Peyer's patch (tissue), 4 donors: ENCODE results near the gene ESPL1.

Experiments used
- CTCF ChIP-seq, 6 experiments: fragments of 450-650 bp in 4 of 6; fragments of 200-600 bp in 2 of 6; sonication (generic) in 1 of 6; IDR thresholded peaks; one replicate each; pipeline ENCODE4 v1.5.1; 2017 to 2019; ENCODE audit warnings: antibody characterized with exemption in 6 of 6, mild to moderate bottlenecking in 3 of 6, moderate library complexity in 1 of 6
- POLR2A ChIP-seq, 2 donors: fragments of 450-650 bp; IDR thresholded peaks; one replicate each; pipeline ENCODE4 v1.5.1; 2017; ENCODE audit warnings: antibody characterized with exemption in 2 of 2, mild to moderate bottlenecking in 2 of 2, moderate library complexity in 2 of 2

- no peak for TF ChIP-seq CTCF (IDR thresholded peaks at IDR 0.05)
- no peak for TF ChIP-seq POLR2A (IDR thresholded peaks at IDR 0.05)
These were observed 65.2 kb downstream of the ESPL1 start for GRCh38 chr12:53333289-53333688.
